ENCODE data around the gene EIF6. TPM values are rescaled to one million over a fixed set of nuclear protein-coding genes. Genes with fewer than 3 reads are reported as not detected.

EIF6 gene
- total and polyA plus RNA-seq, 2 experiments from 2014 or later: 149 to 215 TPM

- no peak for TF ChIP-seq ZNF114 (CRISPR knock-in tag; IDR thresholded peaks at IDR 0.05)
- no peak for TF ChIP-seq ETS1 (IDR thresholded peaks at IDR 0.05)
- no peak for TF ChIP-seq NANOG (IDR thresholded peaks at IDR 0.05; ENCODE audit: borderline replicate concordance)
- TF ChIP-seq, protein P1, sequence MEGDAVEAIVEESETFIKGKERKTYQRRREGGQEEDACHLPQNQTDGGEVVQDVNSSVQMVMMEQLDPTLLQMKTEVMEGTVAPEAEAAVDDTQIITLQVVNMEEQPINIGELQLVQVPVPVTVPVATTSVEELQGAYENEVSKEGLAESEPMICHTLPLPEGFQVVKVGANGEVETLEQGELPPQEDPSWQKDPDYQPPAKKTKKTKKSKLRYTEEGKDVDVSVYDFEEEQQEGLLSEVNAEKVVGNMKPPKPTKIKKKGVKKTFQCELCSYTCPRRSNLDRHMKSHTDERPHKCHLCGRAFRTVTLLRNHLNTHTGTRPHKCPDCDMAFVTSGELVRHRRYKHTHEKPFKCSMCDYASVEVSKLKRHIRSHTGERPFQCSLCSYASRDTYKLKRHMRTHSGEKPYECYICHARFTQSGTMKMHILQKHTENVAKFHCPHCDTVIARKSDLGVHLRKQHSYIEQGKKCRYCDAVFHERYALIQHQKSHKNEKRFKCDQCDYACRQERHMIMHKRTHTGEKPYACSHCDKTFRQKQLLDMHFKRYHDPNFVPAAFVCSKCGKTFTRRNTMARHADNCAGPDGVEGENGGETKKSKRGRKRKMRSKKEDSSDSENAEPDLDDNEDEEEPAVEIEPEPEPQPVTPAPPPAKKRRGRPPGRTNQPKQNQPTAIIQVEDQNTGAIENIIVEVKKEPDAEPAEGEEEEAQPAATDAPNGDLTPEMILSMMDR (conservative IDR thresholded peaks at IDR 0.05; ENCODE audit: low read depth in 2 of 2): no peak
- no peak for TF ChIP-seq POLR2AphosphoS5 (IDR thresholded peaks at IDR 0.05; ENCODE audit: low read depth)
- TF ChIP-seq CREB1 (CRISPR knock-in tag; IDR thresholded peaks at IDR 0.05; ENCODE audit: low read depth): no peak
- no peak for TF ChIP-seq JUNB (IDR thresholded peaks at IDR 0.05; ENCODE audit: unreplicated experiment)
- no peak for TF ChIP-seq EZH2 (IDR thresholded peaks at IDR 0.05; ENCODE audit: low read depth, unreplicated experiment)
- no peak for TF ChIP-seq REST (IDR thresholded peaks at IDR 0.05; ENCODE audit: unreplicated experiment)
- TF ChIP-seq EZH2phosphoT487 (IDR thresholded peaks at IDR 0.05; ENCODE audit: unreplicated experiment): no peak
- TF ChIP-seq ZNF331 (CRISPR knock-in tag; IDR thresholded peaks at IDR 0.05; ENCODE audit: low read depth): no peak
- TF ChIP-seq STAT1 (IDR thresholded peaks at IDR 0.05; ENCODE audit: unreplicated experiment): no peak
- TF ChIP-seq, protein P2, sequence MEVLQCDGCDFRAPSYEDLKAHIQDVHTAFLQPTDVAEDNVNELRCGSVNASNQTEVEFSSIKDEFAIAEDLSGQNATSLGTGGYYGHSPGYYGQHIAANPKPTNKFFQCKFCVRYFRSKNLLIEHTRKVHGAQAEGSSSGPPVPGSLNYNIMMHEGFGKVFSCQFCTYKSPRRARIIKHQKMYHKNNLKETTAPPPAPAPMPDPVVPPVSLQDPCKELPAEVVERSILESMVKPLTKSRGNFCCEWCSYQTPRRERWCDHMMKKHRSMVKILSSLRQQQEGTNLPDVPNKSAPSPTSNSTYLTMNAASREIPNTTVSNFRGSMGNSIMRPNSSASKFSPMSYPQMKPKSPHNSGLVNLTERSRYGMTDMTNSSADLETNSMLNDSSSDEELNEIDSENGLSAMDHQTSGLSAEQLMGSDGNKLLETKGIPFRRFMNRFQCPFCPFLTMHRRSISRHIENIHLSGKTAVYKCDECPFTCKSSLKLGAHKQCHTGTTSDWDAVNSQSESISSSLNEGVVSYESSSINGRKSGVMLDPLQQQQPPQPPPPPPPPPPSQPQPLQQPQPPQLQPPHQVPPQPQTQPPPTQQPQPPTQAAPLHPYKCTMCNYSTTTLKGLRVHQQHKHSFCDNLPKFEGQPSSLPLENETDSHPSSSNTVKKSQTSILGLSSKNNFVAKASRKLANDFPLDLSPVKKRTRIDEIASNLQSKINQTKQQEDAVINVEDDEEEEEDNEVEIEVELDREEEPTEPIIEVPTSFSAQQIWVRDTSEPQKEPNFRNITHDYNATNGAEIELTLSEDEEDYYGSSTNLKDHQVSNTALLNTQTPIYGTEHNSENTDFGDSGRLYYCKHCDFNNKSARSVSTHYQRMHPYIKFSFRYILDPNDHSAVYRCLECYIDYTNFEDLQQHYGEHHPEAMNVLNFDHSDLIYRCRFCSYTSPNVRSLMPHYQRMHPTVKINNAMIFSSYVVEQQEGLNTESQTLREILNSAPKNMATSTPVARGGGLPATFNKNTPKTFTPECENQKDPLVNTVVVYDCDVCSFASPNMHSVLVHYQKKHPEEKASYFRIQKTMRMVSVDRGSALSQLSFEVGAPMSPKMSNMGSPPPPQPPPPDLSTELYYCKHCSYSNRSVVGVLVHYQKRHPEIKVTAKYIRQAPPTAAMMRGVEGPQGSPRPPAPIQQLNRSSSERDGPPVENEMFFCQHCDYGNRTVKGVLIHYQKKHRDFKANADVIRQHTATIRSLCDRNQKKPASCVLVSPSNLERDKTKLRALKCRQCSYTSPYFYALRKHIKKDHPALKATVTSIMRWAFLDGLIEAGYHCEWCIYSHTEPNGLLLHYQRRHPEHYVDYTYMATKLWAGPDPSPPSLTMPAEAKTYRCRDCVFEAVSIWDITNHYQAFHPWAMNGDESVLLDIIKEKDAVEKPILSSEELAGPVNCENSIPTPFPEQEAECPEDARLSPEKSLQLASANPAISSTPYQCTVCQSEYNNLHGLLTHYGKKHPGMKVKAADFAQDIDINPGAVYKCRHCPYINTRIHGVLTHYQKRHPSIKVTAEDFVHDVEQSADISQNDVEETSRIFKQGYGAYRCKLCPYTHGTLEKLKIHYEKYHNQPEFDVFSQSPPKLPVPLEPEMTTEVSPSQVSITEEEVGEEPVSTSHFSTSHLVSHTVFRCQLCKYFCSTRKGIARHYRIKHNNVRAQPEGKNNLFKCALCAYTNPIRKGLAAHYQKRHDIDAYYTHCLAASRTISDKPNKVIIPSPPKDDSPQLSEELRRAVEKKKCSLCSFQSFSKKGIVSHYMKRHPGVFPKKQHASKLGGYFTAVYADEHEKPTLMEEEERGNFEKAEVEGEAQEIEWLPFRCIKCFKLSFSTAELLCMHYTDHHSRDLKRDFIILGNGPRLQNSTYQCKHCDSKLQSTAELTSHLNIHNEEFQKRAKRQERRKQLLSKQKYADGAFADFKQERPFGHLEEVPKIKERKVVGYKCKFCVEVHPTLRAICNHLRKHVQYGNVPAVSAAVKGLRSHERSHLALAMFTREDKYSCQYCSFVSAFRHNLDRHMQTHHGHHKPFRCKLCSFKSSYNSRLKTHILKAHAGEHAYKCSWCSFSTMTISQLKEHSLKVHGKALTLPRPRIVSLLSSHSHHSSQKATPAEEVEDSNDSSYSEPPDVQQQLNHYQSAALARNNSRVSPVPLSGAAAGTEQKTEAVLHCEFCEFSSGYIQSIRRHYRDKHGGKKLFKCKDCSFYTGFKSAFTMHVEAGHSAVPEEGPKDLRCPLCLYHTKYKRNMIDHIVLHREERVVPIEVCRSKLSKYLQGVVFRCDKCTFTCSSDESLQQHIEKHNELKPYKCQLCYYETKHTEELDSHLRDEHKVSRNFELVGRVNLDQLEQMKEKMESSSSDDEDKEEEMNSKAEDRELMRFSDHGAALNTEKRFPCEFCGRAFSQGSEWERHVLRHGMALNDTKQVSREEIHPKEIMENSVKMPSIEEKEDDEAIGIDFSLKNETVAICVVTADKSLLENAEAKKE (CRISPR knock-in tag; IDR thresholded peaks at IDR 0.05): no peak
- Histone ChIP-seq H3K36me3 (ENCODE audit: insufficient read depth) (no peaks in the 10 kb centered on the region), H3K4me2 (no peak overlapping the region), H3K27me3 (ENCODE audit: insufficient read depth) (no peaks in the 10 kb centered on the region), H2AFZ (no peak overlapping the region), H3K27ac (ENCODE audit: low read depth) (no peak overlapping the region), H3K9me2 (ENCODE audit: insufficient read depth) (no peaks in the 10 kb centered on the region), H3K4me3 (no peak overlapping the region), H3K4me1 (ENCODE audit: insufficient read depth) (peaks cover 8% of the 10 kb centered on the region), H4K20me1 (replicated peaks; ENCODE audit: insufficient read depth) (no peaks in the 10 kb centered on the region), H3F3A (replicated peaks; ENCODE audit: low read depth) (0 out of 2 replicates have a peak, but pooled peaks cover 3% of the 10 kb centered on the region), H3K79me2 (replicated peaks; ENCODE audit: insufficient read depth) (no peaks in the 10 kb centered on the region)
- Mint-ChIP-seq H3K27me3 (ENCODE audit: insufficient read depth, low read depth, poor library complexity) (peaks cover 3% of the 10 kb centered on the region), H3K4me3 (no peak overlapping the region), H3K27ac (no peak overlapping the region), H3K4me1 (peaks cover 21% of the 10 kb centered on the region), H3K9me3 (no peaks in the 10 kb centered on the region), H3K36me3 (ENCODE audit: low read depth) (no peaks in the 10 kb centered on the region)
- ATAC-seq (no peak), DNase-seq (ENCODE audit: low spot score) (no peak)
These were observed 40.6 kb downstream of the EIF6 start for GRCh38 chr20:35243986-35244385.
